WERI-Rb-1 (cell line): Measurements from ENCODE around the gene INTS7.
"Not testable (repeated sequence)": the region's sequence is repeated elsewhere in the genome, so short reads cannot be mapped to it uniquely, and the experiment has no call there.

Source experiments
- DNase-seq: peaks from one replicate; pipeline ENCODE4 v3.0.0-alpha.2; 2020
- H3K27ac ChIP-seq: fragments of 250-450 bp; sonication (Bioruptor Pico); 2 replicates; pipeline ENCODE4 v1.5.1; 2020; ENCODE audit warnings: mild to moderate bottlenecking, moderate library complexity
- H3K27me3 ChIP-seq: fragments of 250-450 bp; sonication (Bioruptor Pico); 2 replicates; pipeline ENCODE4 v1.5.1; 2021; ENCODE audit warnings: mild to moderate bottlenecking, low read depth, moderate library complexity; ENCODE audit not compliant: insufficient read depth, severe bottlenecking
- H3K36me3 ChIP-seq: fragments of 250-450 bp; sonication (Bioruptor Pico); 2 replicates; pipeline ENCODE4 v1.5.1; 2020; ENCODE audit warnings: mild to moderate bottlenecking, moderate library complexity
- H3K4me3 ChIP-seq: 2 replicates; pipeline ENCODE4 v1.5.1; 2011; ENCODE audit warnings: low read depth, mild to moderate bottlenecking, control low read depth, low read length
- H3K9me3 ChIP-seq: fragments of 250-450 bp; sonication (Bioruptor Pico); 2 replicates; pipeline ENCODE4 v1.5.1; 2021; ENCODE audit warnings: mild to moderate bottlenecking, moderate library complexity; ENCODE audit not compliant: severe bottlenecking
- TF ChIP-seq, protein P1 (sequence below): IDR thresholded peaks from 2 replicates; pipeline ENCODE4 v1.5.1; 2011; ENCODE audit warnings: low read depth, mild to moderate bottlenecking, control low read depth, inconsistent platforms, low read length

INTS7 gene

DNA sequence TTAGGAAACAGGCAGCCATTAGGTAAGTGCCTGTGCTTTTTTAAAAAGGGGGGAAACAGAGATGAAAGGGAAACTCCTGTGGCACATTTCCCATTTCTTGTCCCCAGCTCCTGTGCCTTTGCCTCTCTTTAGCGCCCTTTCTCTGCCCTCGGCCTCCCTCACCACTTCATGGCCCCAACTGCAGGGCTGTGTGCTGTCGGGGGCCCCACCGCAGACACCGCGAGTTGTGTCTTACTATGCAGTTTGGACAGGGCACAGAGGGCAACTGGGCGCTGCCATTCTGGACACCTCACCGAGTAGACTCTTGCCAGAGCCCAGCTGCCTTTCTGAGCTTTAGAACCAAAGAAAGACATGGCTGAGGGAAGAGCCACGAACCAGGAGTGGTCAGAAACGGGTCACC, 111.1 kb downstream of the INTS7 start:
- no peak for DNase-seq
- H3K9me3 ChIP-seq, result no peaks in the 10 kb centered on the region
- H3K36me3 ChIP-seq, result no peaks in the 10 kb centered on the region
- H3K27ac ChIP-seq, result no peak overlapping the region
- TF ChIP-seq, protein P1, sequence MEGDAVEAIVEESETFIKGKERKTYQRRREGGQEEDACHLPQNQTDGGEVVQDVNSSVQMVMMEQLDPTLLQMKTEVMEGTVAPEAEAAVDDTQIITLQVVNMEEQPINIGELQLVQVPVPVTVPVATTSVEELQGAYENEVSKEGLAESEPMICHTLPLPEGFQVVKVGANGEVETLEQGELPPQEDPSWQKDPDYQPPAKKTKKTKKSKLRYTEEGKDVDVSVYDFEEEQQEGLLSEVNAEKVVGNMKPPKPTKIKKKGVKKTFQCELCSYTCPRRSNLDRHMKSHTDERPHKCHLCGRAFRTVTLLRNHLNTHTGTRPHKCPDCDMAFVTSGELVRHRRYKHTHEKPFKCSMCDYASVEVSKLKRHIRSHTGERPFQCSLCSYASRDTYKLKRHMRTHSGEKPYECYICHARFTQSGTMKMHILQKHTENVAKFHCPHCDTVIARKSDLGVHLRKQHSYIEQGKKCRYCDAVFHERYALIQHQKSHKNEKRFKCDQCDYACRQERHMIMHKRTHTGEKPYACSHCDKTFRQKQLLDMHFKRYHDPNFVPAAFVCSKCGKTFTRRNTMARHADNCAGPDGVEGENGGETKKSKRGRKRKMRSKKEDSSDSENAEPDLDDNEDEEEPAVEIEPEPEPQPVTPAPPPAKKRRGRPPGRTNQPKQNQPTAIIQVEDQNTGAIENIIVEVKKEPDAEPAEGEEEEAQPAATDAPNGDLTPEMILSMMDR, result no peak
- H3K27me3 ChIP-seq, result no peaks in the 10 kb centered on the region
- H3K4me3 ChIP-seq, result no peak overlapping the region

DNA sequence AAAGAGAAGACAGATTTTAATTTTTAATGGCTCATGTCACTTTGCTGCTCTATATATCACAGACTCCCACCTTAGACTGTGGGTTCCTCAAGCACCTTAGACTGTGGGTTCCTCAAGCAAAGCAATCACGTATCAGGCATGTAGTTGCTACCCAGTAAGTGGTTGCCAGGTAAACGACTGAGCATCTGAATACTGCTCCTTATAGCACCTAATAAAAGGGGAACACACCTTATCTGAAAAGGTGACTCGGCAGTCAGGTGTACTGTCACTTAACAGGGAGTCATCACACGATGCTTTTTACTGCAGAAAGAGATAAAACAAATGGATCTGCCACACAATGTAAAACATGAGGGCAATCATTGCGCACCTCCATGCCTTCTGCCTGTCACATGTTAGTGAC, 112.3 kb downstream of the INTS7 start:
- H3K27me3 ChIP-seq, result no peaks in the 10 kb centered on the region
- TF ChIP-seq, protein P1, result no peak

DNA sequence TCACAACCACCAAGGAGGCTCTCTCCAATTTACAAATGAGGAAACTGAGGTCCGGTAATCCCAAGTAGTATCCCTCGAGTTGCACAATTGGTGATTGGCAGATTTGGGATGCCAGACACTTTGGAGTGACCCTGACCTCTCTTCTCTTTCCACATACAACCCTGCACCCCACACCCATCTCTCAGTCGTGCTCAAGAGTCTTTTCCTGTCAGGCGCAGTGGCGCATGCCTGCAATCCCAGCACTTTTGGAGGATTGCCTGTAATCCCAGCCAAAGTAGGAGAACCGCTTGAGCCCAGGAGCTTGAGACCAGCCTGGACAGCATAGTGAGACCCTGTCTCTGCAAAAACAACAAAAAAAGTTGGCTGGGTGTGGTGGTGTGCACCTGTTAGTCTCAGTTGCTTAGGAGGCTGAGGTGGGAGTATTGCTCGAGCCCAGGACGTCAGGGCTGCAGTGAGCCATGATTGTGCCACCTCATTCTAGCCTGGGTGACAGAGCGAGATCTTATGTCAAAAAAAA, 113.7 kb downstream of the INTS7 start:
- DNase-seq, result no peak
- TF ChIP-seq, protein P1, result no peak
- no peaks in the 10 kb centered on the region for H3K9me3 ChIP-seq
- no peak overlapping the region for H3K27ac ChIP-seq
- no peaks in the 10 kb centered on the region for H3K27me3 ChIP-seq
- no peaks in the 10 kb centered on the region for H3K36me3 ChIP-seq
- H3K4me3 ChIP-seq, result no peak overlapping the region

More for the DNA sequence above, 112.3 kb downstream of the INTS7 start:
- no peaks in the 10 kb centered on the region for H3K36me3 ChIP-seq
- H3K27ac ChIP-seq, result no peak overlapping the region
- no peaks in the 10 kb centered on the region for H3K9me3 ChIP-seq
- H3K4me3 ChIP-seq, result no peak overlapping the region
- no peak for DNase-seq

DNA sequence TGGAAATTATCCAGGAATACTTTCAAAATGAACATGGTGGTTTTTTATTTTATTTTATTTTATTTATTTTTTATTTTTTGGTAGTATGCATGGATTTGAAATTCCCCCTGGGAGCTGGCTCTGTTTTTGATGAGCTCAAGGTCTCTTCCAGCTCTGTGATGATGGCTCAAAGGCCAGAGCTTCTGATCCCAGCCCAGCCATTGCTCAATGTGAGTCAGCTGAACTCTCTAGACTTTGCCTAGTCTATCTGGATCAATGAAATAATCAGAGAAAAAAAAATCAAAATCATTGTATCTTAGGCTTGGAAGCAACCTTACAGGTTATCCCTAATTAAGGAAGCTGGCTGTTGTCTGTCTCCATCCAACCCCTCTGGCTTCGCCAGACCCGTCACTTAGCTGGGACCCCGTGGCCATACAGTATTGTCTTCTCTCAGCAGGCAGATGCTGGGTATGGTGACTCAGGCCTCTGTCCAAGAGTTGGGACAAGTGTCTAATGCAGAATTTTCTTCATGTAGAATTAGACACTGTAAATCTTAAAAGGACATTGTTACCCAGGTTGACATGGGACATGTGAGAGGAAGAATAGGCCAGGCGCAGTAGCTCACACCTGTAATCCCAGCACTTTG, 114.6 kb downstream of the INTS7 start:
- no peaks in the 10 kb centered on the region for H3K27me3 ChIP-seq
- H3K4me3 ChIP-seq, result no peak overlapping the region
- H3K9me3 ChIP-seq, result no peaks in the 10 kb centered on the region
- H3K27ac ChIP-seq, result no peak overlapping the region
- DNase-seq, result no peak
- H3K36me3 ChIP-seq, result no peaks in the 10 kb centered on the region
- TF ChIP-seq, protein P1, result no peak

DNA sequence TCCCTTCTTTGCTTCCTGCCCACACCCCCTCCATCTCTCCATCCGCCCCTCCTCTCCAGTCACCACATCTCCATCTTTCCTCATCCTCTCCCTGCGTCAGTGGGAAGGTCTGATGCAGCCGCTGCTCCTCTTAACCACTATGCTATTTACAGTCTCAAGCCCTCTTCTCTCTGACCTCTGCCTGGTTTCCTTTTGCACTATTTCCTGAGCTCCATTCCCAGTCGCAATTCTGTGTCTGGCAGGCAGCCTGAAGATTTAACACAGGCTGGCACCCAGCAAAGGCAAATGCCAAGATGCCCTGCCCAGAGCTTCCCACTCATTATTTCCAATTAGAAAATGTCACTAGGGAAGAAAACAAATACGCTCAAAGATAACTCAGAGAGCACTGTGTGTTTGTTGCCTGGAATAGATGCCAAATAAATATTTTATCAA, 115.2 kb downstream of the INTS7 start:
- Histone ChIP-seq H3K36me3 (no peaks in the 10 kb centered on the region), H3K27ac (no peak overlapping the region), H3K9me3 (no peaks in the 10 kb centered on the region), H3K27me3 (no peaks in the 10 kb centered on the region), H3K4me3 (no peak overlapping the region)
- DNase-seq, result no peak
- TF ChIP-seq, protein P1, result no peak

DNA sequence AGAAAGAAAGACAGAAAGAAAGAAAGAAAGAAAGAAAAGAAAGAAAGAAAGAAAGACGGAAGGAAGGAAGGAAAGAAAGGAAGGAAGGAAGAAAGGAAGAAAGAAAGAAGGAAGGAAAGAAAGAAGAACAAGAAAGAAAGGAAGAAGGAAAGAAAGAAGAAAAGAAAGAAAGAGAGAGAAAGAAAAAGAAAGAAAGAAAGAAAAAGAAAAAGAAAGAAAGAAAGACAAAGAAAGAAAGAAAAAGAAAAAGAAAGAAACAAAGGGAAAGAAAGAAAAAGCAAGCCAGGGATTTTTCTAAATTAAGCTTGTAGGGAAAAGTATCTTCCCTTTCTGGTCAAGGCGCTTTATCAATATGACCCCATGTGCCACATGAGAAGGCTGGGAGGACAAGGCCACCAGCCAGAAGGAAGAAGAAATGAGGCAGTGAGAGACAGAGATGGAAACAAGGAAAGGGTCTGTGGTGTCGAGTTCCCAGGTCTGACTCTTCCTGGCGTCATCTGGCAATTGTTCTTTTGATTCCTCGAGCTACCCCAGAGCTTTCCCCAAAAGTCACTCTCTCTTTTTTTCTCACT, 116.4 kb downstream of the INTS7 start:
- Histone ChIP-seq H3K4me3 (no peak overlapping the region), H3K9me3 (no peaks in the 10 kb centered on the region), H3K27me3 (no peaks in the 10 kb centered on the region), H3K36me3 (no peaks in the 10 kb centered on the region), H3K27ac (no peak overlapping the region)
- DNase-seq, result no peak
- TF ChIP-seq, protein P1, result no peak

DNA sequence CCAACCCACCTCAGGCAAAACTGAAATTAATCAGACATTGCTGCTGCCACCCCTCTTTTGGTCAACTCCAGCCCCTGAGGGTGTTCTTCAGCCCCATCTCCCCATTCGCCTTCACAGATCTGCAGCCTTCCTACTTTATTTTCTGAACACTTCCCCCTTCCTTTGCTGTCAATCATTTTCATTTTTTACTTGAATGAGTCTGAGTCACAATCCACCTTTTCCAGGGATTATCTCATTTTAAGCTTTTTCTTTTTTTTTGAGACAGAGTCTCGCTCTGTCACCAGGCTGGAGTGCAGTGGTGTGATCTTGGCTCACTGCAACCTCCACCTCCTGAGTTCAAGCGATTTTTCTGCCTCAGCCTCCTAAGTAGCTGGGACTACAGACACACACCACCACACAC, 118.9 kb downstream of the INTS7 start:
- not testable (repeated sequence) for H3K4me3 ChIP-seq, H3K9me3 ChIP-seq, H3K36me3 ChIP-seq, H3K27me3 ChIP-seq, DNase-seq, H3K27ac ChIP-seq
